NT2/D1 (cell line): Measurements from ENCODE around the gene TBC1D24.

Experiments
- DNase-seq: peaks from one replicate; pipeline ENCODE4 v3.0.0-alpha.2; 2011; ENCODE audit warnings: low read depth, low spot score
- H3K27me3 ChIP-seq: 2 replicates; pipeline ENCODE4 v1.6.0; 2011; ENCODE audit warnings: mild to moderate bottlenecking; ENCODE audit not compliant: insufficient read length, insufficient read depth
- H3K36me3 ChIP-seq: 2 replicates; pipeline ENCODE4 v1.6.1; 2011; ENCODE audit warnings: mild to moderate bottlenecking, low read length, mixed read lengths; ENCODE audit not compliant: insufficient read depth, insufficient read length
- H3K4me1 ChIP-seq: 2 replicates; pipeline ENCODE4 v1.5.1; 2011; ENCODE audit not compliant: insufficient read depth, insufficient read length
- H3K4me3 ChIP-seq: 2 replicates; pipeline ENCODE4 v1.5.1; 2011; ENCODE audit warnings: low read depth; ENCODE audit not compliant: insufficient read length
- H3K9ac ChIP-seq: 2 replicates; pipeline ENCODE4 v1.6.0; 2011; ENCODE audit warnings: low read depth; ENCODE audit not compliant: insufficient read length
- H3K9me3 ChIP-seq: 2 replicates; pipeline ENCODE4 v1.5.1; 2011; ENCODE audit warnings: mild to moderate bottlenecking, low read length; ENCODE audit not compliant: insufficient read depth
- SUZ12 ChIP-seq: IDR thresholded peaks from 2 replicates; pipeline ENCODE4 v1.6.1; 2011; ENCODE audit not compliant: insufficient read length, insufficient read depth; ENCODE audit errors: extremely low read depth
- YY1 ChIP-seq: IDR thresholded peaks from 2 replicates; pipeline ENCODE4 v1.6.1; 2011; ENCODE audit not compliant: insufficient read length, insufficient read depth
- ZNF274 ChIP-seq: IDR thresholded peaks from 2 replicates; pipeline ENCODE4 v1.6.1; 2011; ENCODE audit warnings: mild to moderate bottlenecking, low read depth, low read length

TBC1D24 gene

DNA sequence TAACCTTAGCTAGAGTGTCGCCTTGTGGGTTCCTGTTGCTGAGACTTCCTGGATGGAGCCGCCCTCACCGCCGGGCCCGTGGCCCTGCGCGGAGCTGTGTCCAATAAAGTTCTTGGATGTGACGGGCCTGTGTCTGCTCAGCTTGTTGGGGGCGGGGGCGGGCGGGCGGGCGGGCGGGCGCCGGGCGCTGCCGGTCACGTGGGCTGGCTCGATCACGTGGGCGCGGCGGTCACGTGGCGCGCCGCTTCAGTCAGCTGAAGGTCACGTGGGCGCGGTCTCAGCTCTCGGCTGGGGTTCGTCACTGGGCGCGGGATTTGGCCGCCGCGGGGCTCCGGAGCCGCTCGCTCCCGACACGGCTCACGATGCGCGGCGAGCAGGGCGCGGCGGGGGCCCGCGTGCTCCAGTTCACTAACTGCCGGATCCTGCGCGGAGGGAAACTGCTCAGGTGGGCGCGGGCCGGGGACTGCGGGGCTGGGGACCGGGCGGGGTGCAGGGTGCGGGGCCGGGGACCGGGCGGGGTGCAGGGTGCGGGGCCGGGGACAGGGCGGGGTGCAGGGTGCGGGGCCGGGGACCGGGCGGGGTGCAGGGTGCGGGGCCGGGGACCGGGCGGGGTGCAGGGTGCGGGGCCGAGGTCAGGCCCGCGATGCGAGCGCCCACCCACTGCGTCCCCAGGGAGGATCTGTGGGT, 45.3 kb downstream of the TBC1D24 start, which contains the start of gene AMDHD2:
Gene AMDHD2 (plus strand): TSS at position 275 of the 687 bp plus-strand sequence. CDS start 88 bp downstream, at position 363.
- Histone ChIP-seq H3K4me1 (peaks cover 9% of the 10 kb centered on the region), H3K9me3 (no peaks in the 10 kb centered on the region), H3K9ac (peak within 1 kb of the TSS; percentile 91), H3K27me3 (no peaks in the 10 kb centered on the region), H3K36me3 (peaks cover 73% of the 10 kb centered on the region), H3K4me3 (peak within 1 kb of the TSS; percentile 83)
- DNase-seq: peak; percentile 76
- TF ChIP-seq SUZ12 (no peak), ZNF274 (no peak), YY1 (no peak)

DNA sequence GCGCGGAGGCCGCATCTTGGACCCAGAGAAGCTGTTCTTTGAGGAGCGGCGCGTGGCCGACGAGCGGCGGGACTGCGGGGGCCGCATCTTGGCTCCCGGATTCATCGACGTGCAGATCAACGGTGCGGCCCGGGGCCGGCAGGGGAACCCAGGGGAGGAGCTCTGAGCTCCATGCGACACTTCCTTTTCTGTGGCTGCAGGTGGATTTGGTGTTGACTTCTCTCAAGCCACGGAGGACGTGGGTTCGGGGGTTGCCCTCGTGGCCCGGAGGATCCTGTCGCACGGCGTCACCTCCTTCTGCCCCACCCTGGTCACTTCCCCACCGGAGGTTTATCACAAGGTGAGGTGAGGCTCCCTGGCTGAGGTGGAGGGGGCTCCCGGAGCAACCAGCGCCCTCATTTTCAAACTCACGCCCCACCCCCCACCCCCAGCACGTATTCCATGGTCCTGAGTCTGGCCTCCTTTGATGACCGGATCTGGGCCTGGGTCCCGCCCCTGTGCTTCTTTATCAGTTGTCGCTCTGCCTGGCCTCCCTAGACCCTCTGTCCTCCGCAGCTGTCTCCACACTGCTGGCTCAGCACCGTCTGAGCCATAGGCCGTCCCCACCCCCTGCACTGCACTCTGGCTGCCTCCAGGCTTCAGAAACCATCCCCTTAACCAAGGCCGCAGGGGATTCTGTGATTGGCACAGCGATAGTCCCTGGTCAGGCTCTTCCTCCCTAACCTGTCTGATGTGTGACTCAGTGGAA, 46.0 kb downstream of the TBC1D24 start:
- Histone ChIP-seq H3K36me3 (peaks cover 71% of the 10 kb centered on the region), H3K4me3 (peak overlapping the region; percentile 83), H3K9ac (peak overlapping the region; percentile 91), H3K9me3 (no peaks in the 10 kb centered on the region), H3K4me1 (peaks cover 6% of the 10 kb centered on the region), H3K27me3 (no peaks in the 10 kb centered on the region)
- TF ChIP-seq SUZ12: no peak
- TF ChIP-seq ZNF274: no peak
- TF ChIP-seq YY1: no peak
- no peak for DNase-seq

DNA sequence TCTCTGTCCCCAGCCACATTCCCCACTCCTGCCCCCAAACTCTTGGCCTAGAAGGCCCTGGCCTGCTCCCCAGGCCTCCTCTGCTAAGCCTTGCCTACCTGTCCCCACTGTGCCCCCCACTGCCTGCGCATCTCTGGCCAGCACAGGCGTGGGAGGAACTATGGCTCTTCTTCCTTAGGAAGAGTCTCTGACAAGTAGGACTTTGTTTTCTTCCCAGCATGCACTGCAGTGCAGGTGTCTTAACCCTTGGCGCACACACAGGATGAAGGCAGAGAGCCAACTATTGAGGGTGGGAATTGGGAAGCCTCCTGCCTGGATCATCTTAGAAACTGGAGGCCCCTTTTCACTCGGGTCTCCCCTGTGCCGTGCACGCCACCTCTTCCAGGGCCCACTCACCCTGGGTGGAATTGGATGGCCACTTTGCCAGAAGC, 48.9 kb downstream of the TBC1D24 start:
- TF ChIP-seq SUZ12 (no peak), YY1 (no peak), ZNF274 (no peak)
- Histone ChIP-seq H3K9me3 (no peaks in the 10 kb centered on the region), H3K4me1 (peaks cover 6% of the 10 kb centered on the region), H3K27me3 (no peaks in the 10 kb centered on the region), H3K4me3 (no peak overlapping the region), H3K9ac (no peak overlapping the region), H3K36me3 (peaks cover 77% of the 10 kb centered on the region)
- DNase-seq: no peak

DNA sequence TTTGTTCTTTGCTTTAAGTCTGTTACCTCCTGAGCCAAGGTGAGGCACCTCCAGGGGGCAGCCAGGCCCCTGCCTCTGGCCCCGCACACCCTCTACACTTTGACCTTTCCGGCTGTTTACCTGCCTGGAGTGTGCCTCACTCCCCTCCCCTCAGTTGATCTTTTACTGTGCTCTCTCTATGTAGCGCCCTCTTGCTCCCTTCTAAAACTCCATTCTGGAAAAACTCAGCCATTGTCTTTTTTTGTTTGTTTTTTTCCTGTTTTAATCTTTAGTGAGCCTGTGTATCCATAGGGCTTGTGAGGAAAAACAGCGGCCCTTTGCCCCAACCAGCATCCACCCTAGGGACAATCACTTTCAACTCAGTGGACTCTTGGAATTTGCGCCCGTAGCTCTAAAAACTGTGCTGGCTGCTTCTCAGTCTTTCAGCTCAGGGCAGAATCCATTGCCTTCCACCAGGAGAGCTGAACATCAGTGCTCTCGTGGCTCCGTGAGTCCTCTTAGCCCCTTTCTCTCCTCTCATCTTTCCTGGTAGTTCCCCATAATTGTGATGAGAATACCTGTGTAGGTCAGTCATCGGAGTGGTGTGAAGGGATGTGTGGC, 49.5 kb downstream of the TBC1D24 start:
- DNase-seq: no peak
- TF ChIP-seq SUZ12: no peak
- TF ChIP-seq ZNF274: no peak
- TF ChIP-seq YY1: no peak
- Histone ChIP-seq H3K36me3 (peaks cover 77% of the 10 kb centered on the region), H3K4me1 (peaks cover 6% of the 10 kb centered on the region), H3K27me3 (no peaks in the 10 kb centered on the region), H3K9me3 (no peaks in the 10 kb centered on the region), H3K9ac (no peak overlapping the region), H3K4me3 (no peak overlapping the region)

DNA sequence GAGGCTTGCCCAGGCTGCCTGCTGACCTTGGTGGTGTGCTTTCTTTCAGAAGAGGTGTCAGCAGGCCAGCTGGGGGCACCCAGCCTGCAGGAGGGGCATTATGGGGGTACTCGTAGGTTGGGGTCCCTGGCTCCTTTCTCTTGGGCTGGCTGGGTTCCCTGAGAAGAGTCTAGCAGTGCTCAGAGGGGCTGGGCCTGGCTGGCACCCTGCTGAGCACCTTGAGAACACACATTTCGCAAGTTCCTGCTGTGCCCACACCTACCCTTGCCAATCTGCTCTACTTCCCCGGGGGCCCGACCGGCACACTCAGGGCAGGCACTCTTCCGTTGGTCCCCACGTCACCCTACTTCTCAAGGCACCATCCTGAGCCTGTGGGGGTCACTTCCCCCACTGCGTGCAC, 51.2 kb downstream of the TBC1D24 start:
- Histone ChIP-seq H3K4me3 (no peak overlapping the region), H3K36me3 (peaks cover 87% of the 10 kb centered on the region), H3K9me3 (no peaks in the 10 kb centered on the region), H3K9ac (peak overlapping the region; percentile 61), H3K4me1 (peaks cover 9% of the 10 kb centered on the region), H3K27me3 (no peaks in the 10 kb centered on the region)
- no peak for DNase-seq
- TF ChIP-seq SUZ12 (no peak), ZNF274 (no peak), YY1 (no peak)

DNA sequence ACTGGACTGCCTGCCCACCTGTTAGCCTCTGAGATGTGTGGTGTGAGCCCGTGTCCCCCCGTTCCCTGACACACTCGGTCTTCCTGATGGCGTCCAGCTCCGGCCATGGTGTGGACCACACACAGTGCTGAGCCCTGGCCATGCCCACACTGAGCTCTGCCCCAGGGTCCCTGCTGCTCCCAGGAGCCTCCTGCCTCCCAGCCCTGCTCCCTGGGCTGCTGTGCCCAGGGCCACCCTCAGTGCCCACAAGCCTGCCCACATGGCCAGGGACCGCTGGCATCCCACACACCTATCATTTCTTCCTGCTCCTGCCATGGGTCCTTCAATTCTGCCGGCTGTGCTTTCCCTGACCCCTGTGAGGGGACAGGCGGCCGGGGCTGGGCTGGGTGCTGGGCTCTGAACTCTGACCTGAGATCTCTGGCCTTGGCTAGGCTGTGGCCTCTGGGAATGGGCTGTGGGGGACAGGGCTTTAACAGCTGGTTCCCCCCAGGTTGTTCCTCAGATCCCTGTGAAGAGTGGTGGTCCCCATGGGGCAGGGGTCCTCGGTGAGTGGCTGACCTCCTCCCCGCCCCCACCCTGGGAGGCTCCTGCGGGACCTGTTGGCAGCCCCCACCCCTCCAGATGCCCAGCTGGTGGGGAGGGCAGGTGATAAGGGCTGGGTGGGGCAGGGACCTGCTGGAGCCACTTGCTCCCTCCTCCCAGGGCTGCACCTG, 52.3 kb downstream of the TBC1D24 start:
- Histone ChIP-seq H3K36me3 (peaks cover 81% of the 10 kb centered on the region), H3K4me1 (peaks cover 11% of the 10 kb centered on the region), H3K27me3 (no peaks in the 10 kb centered on the region), H3K4me3 (no peak overlapping the region), H3K9ac (no peak overlapping the region), H3K9me3 (no peaks in the 10 kb centered on the region)
- DNase-seq: no peak
- TF ChIP-seq YY1: no peak
- no peak for TF ChIP-seq SUZ12
- no peak for TF ChIP-seq ZNF274

DNA sequence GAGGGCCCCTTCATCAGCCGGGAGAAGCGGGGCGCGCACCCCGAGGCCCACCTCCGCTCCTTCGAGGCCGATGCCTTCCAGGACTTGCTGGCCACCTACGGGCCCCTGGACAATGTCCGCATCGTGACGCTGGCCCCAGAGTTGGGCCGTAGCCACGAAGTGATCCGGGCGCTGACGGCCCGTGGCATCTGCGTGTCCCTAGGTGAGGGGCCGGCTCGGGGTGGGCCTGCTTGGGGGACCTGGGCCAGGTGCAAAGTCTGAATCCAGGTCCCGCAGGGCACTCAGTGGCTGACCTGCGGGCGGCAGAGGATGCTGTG, 52.8 kb downstream of the TBC1D24 start:
- Histone ChIP-seq H3K27me3 (no peaks in the 10 kb centered on the region), H3K4me3 (no peak overlapping the region), H3K36me3 (peaks cover 77% of the 10 kb centered on the region), H3K9me3 (no peaks in the 10 kb centered on the region), H3K4me1 (peaks cover 11% of the 10 kb centered on the region), H3K9ac (no peak overlapping the region)
- DNase-seq: no peak
- no peak for TF ChIP-seq ZNF274
- no peak for TF ChIP-seq SUZ12
- no peak for TF ChIP-seq YY1
